ENCODE data around the gene SPATA25. TPM values are rescaled to one million over a fixed set of nuclear protein-coding genes. Genes with fewer than 3 reads are reported as not detected.

SPATA25 gene
- total and polyA plus RNA-seq, 2 donors (not counting 1 experiment from before 2014, with no cell fraction given) = 0.19 to 3.6 TPM

GRCh38 chr20:45927071-45927878 is 39.9 kb upstream of the SPATA25 start:
- H3K9me3 ChIP-seq (ENCODE audit: control insufficient read depth, insufficient read depth, low read depth, low read length) = no peaks in the 10 kb centered on the region
- no peak for DNase-seq (ENCODE audit: low read depth in 2 of 2)
- TF ChIP-seq EZH2 (IDR thresholded peaks at IDR 0.05; ENCODE audit: low read length, missing control alignments) = no peak
- TF ChIP-seq, protein P1, sequence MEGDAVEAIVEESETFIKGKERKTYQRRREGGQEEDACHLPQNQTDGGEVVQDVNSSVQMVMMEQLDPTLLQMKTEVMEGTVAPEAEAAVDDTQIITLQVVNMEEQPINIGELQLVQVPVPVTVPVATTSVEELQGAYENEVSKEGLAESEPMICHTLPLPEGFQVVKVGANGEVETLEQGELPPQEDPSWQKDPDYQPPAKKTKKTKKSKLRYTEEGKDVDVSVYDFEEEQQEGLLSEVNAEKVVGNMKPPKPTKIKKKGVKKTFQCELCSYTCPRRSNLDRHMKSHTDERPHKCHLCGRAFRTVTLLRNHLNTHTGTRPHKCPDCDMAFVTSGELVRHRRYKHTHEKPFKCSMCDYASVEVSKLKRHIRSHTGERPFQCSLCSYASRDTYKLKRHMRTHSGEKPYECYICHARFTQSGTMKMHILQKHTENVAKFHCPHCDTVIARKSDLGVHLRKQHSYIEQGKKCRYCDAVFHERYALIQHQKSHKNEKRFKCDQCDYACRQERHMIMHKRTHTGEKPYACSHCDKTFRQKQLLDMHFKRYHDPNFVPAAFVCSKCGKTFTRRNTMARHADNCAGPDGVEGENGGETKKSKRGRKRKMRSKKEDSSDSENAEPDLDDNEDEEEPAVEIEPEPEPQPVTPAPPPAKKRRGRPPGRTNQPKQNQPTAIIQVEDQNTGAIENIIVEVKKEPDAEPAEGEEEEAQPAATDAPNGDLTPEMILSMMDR (conservative IDR thresholded peaks at IDR 0.05 in 1 of 2, IDR thresholded peaks at IDR 0.05 in 1 of 2; ENCODE audit: low read depth in 1 of 2, low read length in 2 of 2) = no peak
- no peak overlapping the region for H3K27ac ChIP-seq (ENCODE audit: insufficient read depth, low read length)
- H3K79me2 ChIP-seq (ENCODE audit: control insufficient read depth, insufficient read depth, low read length) = no peaks in the 10 kb centered on the region
- no peaks in the 10 kb centered on the region for H4K20me1 ChIP-seq (ENCODE audit: control insufficient read depth, extremely low read depth, insufficient read depth, low read length)
- no peaks in the 10 kb centered on the region for H3K27me3 ChIP-seq (ENCODE audit: control insufficient read depth, insufficient read depth, low read length)
- peaks cover 5% of the 10 kb centered on the region for H3K4me1 ChIP-seq (ENCODE audit: control insufficient read depth, extremely low read depth, insufficient read depth, low read length)
- H3K4me2 ChIP-seq (ENCODE audit: extremely low read depth, insufficient read depth, low read length) = no peak overlapping the region
- H2AFZ ChIP-seq (ENCODE audit: low read length) = no peak overlapping the region
- H3K4me3 ChIP-seq (replicated peaks in 1 of 4; ENCODE audit: control extremely low read depth in 1 of 4, insufficient read depth in 1 of 4, low read depth in 3 of 4, low read length in 4 of 4) = no peak overlapping the region
- no peak overlapping the region for H3K9ac ChIP-seq (ENCODE audit: insufficient read depth, low read length)
- no peaks in the 10 kb centered on the region for H3K36me3 ChIP-seq (ENCODE audit: control insufficient read depth, insufficient read depth, low read length)

- Histone ChIP-seq H3K27ac (ENCODE audit: insufficient read depth, low read length) (no peak overlapping the region), H3K79me2 (ENCODE audit: control insufficient read depth, insufficient read depth, low read length) (no peaks in the 10 kb centered on the region), H4K20me1 (ENCODE audit: control insufficient read depth, extremely low read depth, insufficient read depth, low read length) (no peaks in the 10 kb centered on the region), H3K4me1 (ENCODE audit: control insufficient read depth, extremely low read depth, insufficient read depth, low read length) (peaks cover 5% of the 10 kb centered on the region), H2AFZ (ENCODE audit: low read length) (no peak overlapping the region), H3K27me3 (ENCODE audit: control insufficient read depth, insufficient read depth, low read length) (no peaks in the 10 kb centered on the region), H3K4me2 (ENCODE audit: extremely low read depth, insufficient read depth, low read length) (no peak overlapping the region), H3K4me3 (replicated peaks in 1 of 4; ENCODE audit: control extremely low read depth in 1 of 4, insufficient read depth in 1 of 4, low read depth in 3 of 4, low read length in 4 of 4) (no peak overlapping the region), H3K9me3 (ENCODE audit: control insufficient read depth, insufficient read depth, low read depth, low read length) (no peaks in the 10 kb centered on the region), H3K9ac (ENCODE audit: insufficient read depth, low read length) (no peak overlapping the region), H3K36me3 (ENCODE audit: control insufficient read depth, insufficient read depth, low read length) (no peaks in the 10 kb centered on the region)
- no peak for DNase-seq (ENCODE audit: low read depth in 2 of 2)
- TF ChIP-seq, protein P1 (conservative IDR thresholded peaks at IDR 0.05 in 1 of 2, IDR thresholded peaks at IDR 0.05 in 1 of 2; ENCODE audit: low read depth in 1 of 2, low read length in 2 of 2) = no peak
- TF ChIP-seq EZH2 (IDR thresholded peaks at IDR 0.05; ENCODE audit: low read length, missing control alignments) = no peak
These were observed 39.3 kb upstream of the SPATA25 start for GRCh38 chr20:45926731-45927070.

- TF ChIP-seq, protein P1 (conservative IDR thresholded peaks at IDR 0.05 in 1 of 2, IDR thresholded peaks at IDR 0.05 in 1 of 2; ENCODE audit: low read depth in 1 of 2, low read length in 2 of 2) = no peak
- TF ChIP-seq EZH2 (IDR thresholded peaks at IDR 0.05; ENCODE audit: low read length, missing control alignments) = no peak
- no peak for DNase-seq (ENCODE audit: low read depth in 2 of 2)
- H3K36me3 ChIP-seq (ENCODE audit: control insufficient read depth, insufficient read depth, low read length) = no peaks in the 10 kb centered on the region
- H3K27ac ChIP-seq (ENCODE audit: insufficient read depth, low read length) = no peak overlapping the region
- no peak overlapping the region for H3K4me2 ChIP-seq (ENCODE audit: extremely low read depth, insufficient read depth, low read length)
- no peaks in the 10 kb centered on the region for H4K20me1 ChIP-seq (ENCODE audit: control insufficient read depth, extremely low read depth, insufficient read depth, low read length)
- H3K9me3 ChIP-seq (ENCODE audit: control insufficient read depth, insufficient read depth, low read depth, low read length) = no peaks in the 10 kb centered on the region
- no peaks in the 10 kb centered on the region for H3K79me2 ChIP-seq (ENCODE audit: control insufficient read depth, insufficient read depth, low read length)
- H3K27me3 ChIP-seq (ENCODE audit: control insufficient read depth, insufficient read depth, low read length) = no peaks in the 10 kb centered on the region
- H3K9ac ChIP-seq (ENCODE audit: insufficient read depth, low read length) = no peak overlapping the region
- H2AFZ ChIP-seq (ENCODE audit: low read length) = no peak overlapping the region
- peaks cover 5% of the 10 kb centered on the region for H3K4me1 ChIP-seq (ENCODE audit: control insufficient read depth, extremely low read depth, insufficient read depth, low read length)
- H3K4me3 ChIP-seq (replicated peaks in 1 of 4; ENCODE audit: control extremely low read depth in 1 of 4, insufficient read depth in 1 of 4, low read depth in 3 of 4, low read length in 4 of 4) = no peak overlapping the region
These were observed 38.5 kb upstream of the SPATA25 start for GRCh38 chr20:45925821-45926506.
